Sigmoid colon (tissue), 4 donors: Measurements from ENCODE around the gene MRPL34.

Experiments
- CTCF ChIP-seq, 4 experiments: fragments of 450-650 bp in 3 of 4; fragments of 200-600 bp in 1 of 4; IDR thresholded peaks; one replicate each; pipeline ENCODE4 v1.5.1; 2016 to 2019; ENCODE audit warnings: antibody characterized with exemption in 4 of 4, mild to moderate bottlenecking in 3 of 4, moderate library complexity in 2 of 4
- POLR2A ChIP-seq, 2 donors: fragments of 450-650 bp; IDR thresholded peaks; one replicate each; pipeline ENCODE4 v1.6.1; 2016; ENCODE audit warnings: antibody characterized with exemption in 2 of 2, mild to moderate bottlenecking in 2 of 2, moderate library complexity in 2 of 2
- POLR2AphosphoS5 ChIP-seq, 4 donors: sonication (generic); formaldehyde crosslinking; IDR thresholded peaks; one replicate each; pipeline ENCODE4 v1.6.1; 2017; ENCODE audit warnings: antibody characterized with exemption in 4 of 4

DNA sequence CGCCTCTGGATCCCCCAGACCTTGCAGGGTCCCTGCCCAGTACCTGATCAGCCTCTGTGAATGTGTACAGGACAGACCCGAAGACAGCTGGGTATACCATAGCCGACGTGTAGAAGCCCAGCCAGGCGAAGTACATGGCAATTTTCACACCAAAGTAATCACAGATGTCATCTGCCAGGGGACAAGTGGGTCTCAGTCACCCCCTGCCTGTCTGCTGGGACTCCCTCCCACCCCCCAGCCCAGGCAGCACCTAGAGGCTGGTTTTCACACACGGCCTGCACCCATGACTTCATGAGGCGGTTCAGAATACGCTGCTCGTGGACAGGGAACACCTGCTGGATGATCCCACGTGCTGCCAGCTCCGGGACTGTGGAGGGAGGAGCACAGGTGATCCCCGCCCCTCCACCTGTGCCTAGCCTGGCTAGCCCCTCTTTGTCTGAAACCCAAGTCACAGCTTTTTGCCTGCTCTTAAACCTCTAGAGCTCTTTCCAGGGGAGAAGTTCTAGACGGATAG is 25.4 kb downstream of the MRPL34 start:
- TF ChIP-seq CTCF (IDR thresholded peaks at IDR 0.05) (no peak), POLR2AphosphoS5 (IDR thresholded peaks at IDR 0.05) (no peak), POLR2A (IDR thresholded peaks at IDR 0.05) (no peak)
